ENCODE results near the gene NHSL1.

The NHSL1 gene, protein sequence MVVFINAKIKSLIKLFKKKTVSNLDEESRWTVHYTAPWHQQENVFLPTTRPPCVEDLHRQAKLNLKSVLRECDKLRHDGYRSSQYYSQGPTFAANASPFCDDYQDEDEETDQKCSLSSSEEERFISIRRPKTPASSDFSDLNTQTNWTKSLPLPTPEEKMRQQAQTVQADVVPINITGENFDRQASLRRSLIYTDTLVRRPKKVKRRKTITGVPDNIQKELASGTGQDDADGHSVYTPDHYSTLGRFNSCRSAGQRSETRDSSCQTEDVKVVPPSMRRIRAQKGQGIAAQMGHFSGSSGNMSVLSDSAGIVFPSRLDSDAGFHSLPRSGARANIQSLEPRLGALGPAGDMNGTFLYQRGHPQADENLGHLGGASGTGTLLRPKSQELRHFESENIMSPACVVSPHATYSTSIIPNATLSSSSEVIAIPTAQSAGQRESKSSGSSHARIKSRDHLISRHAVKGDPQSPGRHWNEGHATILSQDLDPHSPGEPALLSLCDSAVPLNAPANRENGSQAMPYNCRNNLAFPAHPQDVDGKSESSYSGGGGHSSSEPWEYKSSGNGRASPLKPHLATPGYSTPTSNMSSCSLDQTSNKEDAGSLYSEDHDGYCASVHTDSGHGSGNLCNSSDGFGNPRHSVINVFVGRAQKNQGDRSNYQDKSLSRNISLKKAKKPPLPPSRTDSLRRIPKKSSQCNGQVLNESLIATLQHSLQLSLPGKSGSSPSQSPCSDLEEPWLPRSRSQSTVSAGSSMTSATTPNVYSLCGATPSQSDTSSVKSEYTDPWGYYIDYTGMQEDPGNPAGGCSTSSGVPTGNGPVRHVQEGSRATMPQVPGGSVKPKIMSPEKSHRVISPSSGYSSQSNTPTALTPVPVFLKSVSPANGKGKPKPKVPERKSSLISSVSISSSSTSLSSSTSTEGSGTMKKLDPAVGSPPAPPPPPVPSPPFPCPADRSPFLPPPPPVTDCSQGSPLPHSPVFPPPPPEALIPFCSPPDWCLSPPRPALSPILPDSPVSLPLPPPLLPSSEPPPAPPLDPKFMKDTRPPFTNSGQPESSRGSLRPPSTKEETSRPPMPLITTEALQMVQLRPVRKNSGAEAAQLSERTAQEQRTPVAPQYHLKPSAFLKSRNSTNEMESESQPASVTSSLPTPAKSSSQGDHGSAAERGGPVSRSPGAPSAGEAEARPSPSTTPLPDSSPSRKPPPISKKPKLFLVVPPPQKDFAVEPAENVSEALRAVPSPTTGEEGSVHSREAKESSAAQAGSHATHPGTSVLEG (N-terminal part only)

DNA sequence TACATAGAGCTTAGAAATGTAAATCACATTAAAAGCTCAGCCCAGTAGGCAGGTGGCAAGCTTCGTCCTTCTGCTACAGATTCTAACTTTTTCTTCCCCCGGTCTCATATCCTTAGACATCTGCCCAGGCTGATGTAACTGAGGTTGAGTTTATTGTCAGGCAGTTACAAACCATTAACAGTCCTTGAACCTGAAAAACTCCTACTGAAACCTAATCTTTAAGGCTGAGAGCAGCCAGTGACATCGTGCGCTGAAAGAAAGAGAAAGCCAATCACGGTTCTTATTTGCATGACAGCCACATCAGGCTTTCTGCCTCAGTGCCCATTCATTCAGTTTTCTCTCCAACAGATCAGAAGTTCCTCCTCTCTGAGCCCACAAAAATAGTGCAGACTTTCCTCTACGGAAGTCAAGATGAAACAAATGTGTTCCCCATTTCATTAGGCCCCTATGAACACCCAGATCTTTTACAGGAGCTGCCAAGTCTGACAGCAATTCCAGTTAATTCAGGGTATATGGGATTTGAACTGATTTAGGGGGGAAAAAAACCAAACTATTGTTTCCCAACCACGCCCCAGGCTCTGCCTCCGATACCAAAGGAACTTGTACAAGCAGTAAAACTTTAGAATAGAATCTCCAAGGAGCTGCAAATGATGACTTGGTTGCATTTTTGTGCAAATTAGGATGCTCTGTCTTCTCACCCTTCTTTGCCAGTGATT lies at the start of gene NHSL1:
TSS of gene NHSL1 (minus strand) at position 192 of the 716 bp plus-strand sequence. CDS start 204 bp downstream, outside the sequence.
- TF ChIP-seq, protein P1, sequence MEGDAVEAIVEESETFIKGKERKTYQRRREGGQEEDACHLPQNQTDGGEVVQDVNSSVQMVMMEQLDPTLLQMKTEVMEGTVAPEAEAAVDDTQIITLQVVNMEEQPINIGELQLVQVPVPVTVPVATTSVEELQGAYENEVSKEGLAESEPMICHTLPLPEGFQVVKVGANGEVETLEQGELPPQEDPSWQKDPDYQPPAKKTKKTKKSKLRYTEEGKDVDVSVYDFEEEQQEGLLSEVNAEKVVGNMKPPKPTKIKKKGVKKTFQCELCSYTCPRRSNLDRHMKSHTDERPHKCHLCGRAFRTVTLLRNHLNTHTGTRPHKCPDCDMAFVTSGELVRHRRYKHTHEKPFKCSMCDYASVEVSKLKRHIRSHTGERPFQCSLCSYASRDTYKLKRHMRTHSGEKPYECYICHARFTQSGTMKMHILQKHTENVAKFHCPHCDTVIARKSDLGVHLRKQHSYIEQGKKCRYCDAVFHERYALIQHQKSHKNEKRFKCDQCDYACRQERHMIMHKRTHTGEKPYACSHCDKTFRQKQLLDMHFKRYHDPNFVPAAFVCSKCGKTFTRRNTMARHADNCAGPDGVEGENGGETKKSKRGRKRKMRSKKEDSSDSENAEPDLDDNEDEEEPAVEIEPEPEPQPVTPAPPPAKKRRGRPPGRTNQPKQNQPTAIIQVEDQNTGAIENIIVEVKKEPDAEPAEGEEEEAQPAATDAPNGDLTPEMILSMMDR (IDR thresholded peaks at IDR 0.05; ENCODE audit: low read length) = no peak
- no peak for TF ChIP-seq EZH2 (IDR thresholded peaks at IDR 0.05; ENCODE audit: borderline replicate concordance, low read length)
- Histone ChIP-seq H3K4me3 (ENCODE audit: low read depth, low read length, poor library complexity, severe bottlenecking) (no peak within 1 kb of the TSS), H3K9me3 (ENCODE audit: low read length) (no peaks in the 10 kb centered on the region), H3K4me2 (ENCODE audit: low read length) (no peak within 1 kb of the TSS), H4K20me1 (ENCODE audit: insufficient read depth, low read length) (no peaks in the 10 kb centered on the region), H3F3A (ENCODE audit: insufficient read depth, low read length) (no peaks in the 10 kb centered on the region), H3K9me2 (ENCODE audit: low read depth, low read length) (no peaks in the 10 kb centered on the region), H3K27me3 (ENCODE audit: insufficient read depth, low read length) (no peaks in the 10 kb centered on the region), H3K36me3 (ENCODE audit: insufficient read depth, low read length) (no peaks in the 10 kb centered on the region), H2AFZ (ENCODE audit: low read length) (no peak within 1 kb of the TSS), H3K27ac (ENCODE audit: low read depth, low read length, poor library complexity, severe bottlenecking) (no peak within 1 kb of the TSS), H3K79me2 (ENCODE audit: insufficient read depth, low read length) (no peaks in the 10 kb centered on the region), H3K9ac (ENCODE audit: low read length) (no peak within 1 kb of the TSS), H3K4me1 (ENCODE audit: insufficient read depth, low read length, severe bottlenecking) (no peaks in the 10 kb centered on the region)

DNA sequence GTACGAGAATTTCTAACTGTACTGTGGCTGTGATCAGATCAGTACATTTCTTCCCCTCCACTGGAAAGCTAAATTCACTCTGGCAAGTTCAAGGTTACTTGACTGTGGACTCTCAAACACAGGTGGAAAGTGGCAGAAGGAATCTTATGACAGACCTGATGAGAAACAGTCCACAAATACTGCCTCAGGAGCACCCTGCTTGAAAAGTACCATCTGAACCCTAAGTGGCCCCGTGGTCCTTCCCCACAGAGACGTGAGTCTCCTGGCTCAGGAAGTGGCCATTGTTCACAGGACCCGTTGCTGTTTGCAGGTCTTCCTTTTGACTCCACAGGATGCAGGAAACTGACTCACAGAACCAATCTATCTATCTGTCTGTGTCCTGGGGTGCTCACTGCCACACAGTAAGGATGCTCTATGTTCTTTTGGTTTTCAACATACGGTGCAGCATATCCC lies 47.5 kb upstream of the NHSL1 start:
- Histone ChIP-seq H3K9ac (ENCODE audit: low read length) (no peak overlapping the region), H3K9me2 (ENCODE audit: low read depth, low read length) (no peaks in the 10 kb centered on the region), H3K4me2 (ENCODE audit: low read length) (no peak overlapping the region), H3K9me3 (ENCODE audit: low read length) (no peaks in the 10 kb centered on the region), H3K4me3 (ENCODE audit: low read depth, low read length, poor library complexity, severe bottlenecking) (no peak overlapping the region), H3K27ac (ENCODE audit: low read depth, low read length, poor library complexity, severe bottlenecking) (no peak overlapping the region), H2AFZ (ENCODE audit: low read length) (no peak overlapping the region), H3K4me1 (ENCODE audit: insufficient read depth, low read length, severe bottlenecking) (no peaks in the 10 kb centered on the region), H4K20me1 (ENCODE audit: insufficient read depth, low read length) (no peaks in the 10 kb centered on the region), H3K36me3 (ENCODE audit: insufficient read depth, low read length) (no peaks in the 10 kb centered on the region), H3F3A (ENCODE audit: insufficient read depth, low read length) (no peaks in the 10 kb centered on the region), H3K79me2 (ENCODE audit: insufficient read depth, low read length) (no peaks in the 10 kb centered on the region), H3K27me3 (ENCODE audit: insufficient read depth, low read length) (no peaks in the 10 kb centered on the region; the same call in 1 of the 2 replicates)
- TF ChIP-seq, protein P1 (IDR thresholded peaks at IDR 0.05; ENCODE audit: low read length) = no peak

DNA sequence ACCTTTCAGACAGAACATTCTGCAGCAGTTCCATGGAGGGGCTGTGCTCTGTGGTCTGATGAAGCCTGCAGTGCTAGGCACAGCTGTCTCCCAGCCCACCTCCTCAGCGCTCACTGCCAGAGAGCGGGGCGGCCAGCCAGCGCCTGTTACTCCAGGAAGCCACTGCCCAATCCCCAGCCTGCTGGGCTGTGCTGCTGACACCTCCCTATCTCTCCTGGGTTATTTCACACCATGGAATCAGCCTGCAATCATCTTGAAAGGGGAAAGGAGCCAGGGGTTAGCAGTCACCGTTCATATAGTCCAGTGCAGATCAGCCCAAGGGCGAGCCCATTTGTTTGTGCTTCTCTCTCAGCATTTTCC lies 46.3 kb upstream of the NHSL1 start:
- no peaks in the 10 kb centered on the region for H4K20me1 ChIP-seq (ENCODE audit: insufficient read depth, low read length)
- no peak overlapping the region for H2AFZ ChIP-seq (ENCODE audit: low read length)
- H3K36me3 ChIP-seq (ENCODE audit: insufficient read depth, low read length) = no peaks in the 10 kb centered on the region
- no peaks in the 10 kb centered on the region for H3K9me2 ChIP-seq (ENCODE audit: low read depth, low read length)
- no peaks in the 10 kb centered on the region for H3K4me1 ChIP-seq (ENCODE audit: insufficient read depth, low read length, severe bottlenecking)
- no peak overlapping the region for H3K4me3 ChIP-seq (ENCODE audit: low read depth, low read length, poor library complexity, severe bottlenecking)
- TF ChIP-seq, protein P1 (IDR thresholded peaks at IDR 0.05; ENCODE audit: low read length) = no peak
- TF ChIP-seq EZH2 (IDR thresholded peaks at IDR 0.05; ENCODE audit: borderline replicate concordance, low read length) = no peak
- H3K27ac ChIP-seq (ENCODE audit: low read depth, low read length, poor library complexity, severe bottlenecking) = no peak overlapping the region
- no peaks in the 10 kb centered on the region; the same call in 1 of the 2 replicates for H3K27me3 ChIP-seq (ENCODE audit: insufficient read depth, low read length)
- H3K9ac ChIP-seq (ENCODE audit: low read length) = no peak overlapping the region
- no peaks in the 10 kb centered on the region for H3K9me3 ChIP-seq (ENCODE audit: low read length)
- H3F3A ChIP-seq (ENCODE audit: insufficient read depth, low read length) = no peaks in the 10 kb centered on the region
- no peak overlapping the region for H3K4me2 ChIP-seq (ENCODE audit: low read length)
- no peaks in the 10 kb centered on the region for H3K79me2 ChIP-seq (ENCODE audit: insufficient read depth, low read length)
